Islet of Langerhans (tissue), 1 donor: ENCODE results near the gene CCDC9B.

Experiments used
- FAIRE-seq: peaks from one replicate; lab custom pipeline; 2011; peaks lifted over from hg19 to GRCh38; lab: Jason Lieb, UNC

CCDC9B gene

DNA sequence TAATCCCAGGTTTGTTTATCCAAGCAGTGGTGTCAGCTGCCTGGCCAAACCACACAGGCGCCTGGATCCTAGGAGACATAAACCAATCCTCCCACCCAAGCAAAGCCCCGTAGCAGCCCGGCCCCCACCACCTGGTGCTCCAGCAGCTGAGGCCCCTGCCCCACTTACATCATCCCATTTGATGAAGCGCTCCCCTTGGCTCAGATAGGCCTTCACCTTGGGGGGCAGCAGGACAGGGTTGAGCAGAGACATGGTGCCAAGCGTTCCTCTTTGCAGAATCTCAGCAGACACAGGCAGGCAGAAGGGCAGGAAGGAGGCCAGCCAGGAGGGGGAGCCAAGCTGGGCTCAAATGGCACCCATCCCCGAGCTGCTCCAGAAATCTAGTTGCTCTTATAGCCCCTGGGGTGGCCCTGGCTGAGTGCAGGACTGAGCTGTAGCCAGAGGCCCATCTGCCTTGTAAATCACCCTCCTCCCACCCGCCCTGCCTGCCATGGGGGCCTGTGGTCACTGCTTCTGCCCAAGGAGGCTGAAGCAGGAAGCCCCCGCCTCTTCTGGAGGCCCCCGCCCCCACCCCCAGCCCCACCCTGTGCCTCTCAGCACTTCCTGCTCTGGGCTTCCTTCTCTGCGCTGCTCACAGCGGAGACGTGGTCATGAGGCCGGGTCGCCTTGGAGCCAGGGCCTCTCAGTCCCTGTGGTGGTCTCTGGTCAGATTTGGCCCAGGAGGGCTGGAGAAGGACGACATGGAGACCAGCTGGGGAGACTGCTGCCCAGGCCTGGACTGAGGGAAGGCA, 33.1 kb downstream of the CCDC9B start, which contains the start of gene PLCB2:
TSS of gene PLCB2 (minus strand) at position 515 of the 791 bp plus-strand sequence. CDS start at position 252, 263 bp downstream.
- no peak for FAIRE-seq

DNA sequence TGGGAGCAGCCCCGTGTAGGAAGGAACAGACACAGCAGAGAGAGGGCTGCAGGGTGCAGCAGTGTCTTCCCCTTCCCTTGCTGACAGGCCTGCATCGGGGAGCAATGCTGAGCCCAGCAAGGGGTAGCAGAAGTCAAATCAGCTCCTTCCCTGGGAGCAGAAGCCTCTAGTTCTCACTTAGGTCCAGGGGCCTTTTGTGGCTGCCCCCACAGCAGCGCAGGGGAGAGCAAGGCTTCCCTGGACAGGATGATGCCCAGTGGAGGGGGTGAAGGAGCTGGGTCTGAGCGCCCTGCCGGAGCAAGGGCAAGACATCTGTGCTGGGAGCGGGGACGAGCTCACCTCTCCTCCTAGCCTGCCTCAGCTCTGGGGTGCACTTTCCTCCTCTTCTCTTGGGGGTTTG, 33.8 kb downstream of the CCDC9B start:
- no peak for FAIRE-seq

DNA sequence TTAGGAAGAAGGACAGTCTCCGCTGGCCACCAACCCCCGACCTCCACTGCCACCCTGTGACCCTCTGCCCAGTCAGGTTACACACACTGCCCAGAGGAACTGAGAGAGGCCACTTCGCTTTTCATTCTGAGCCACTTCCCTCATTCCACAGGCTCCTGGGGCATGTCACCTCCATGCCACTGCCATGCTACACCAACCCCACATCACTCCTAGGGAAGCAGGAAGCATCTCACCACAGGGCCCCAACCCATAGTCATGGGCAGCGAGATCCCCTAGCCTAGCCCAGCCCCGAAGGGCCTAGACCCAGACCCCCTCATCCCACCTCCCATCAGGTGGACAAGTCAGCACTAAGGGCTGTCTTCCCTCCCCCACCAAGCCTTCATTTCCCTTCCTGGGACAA, 34.4 kb downstream of the CCDC9B start:
- no peak for FAIRE-seq

DNA sequence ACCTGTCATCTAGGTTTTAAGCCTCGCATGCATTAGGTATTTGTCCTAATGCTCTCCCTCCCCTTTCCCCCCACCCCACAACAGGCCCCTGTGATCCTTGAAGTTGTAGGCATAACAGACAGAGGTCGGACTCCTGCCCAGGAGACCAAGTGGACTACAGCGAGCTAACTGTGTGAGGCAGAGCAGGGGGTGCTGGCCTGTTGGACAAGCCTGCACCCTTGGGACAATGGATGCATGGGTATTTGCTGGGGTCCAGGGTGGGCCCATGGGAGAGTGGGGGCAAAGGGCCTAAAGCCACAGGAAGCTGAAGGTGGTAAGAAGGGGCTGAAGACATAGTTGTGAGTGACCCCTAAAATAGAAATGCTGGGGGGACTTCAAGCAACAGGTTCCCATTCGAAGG, 35.5 kb downstream of the CCDC9B start:
- no peak for FAIRE-seq

DNA sequence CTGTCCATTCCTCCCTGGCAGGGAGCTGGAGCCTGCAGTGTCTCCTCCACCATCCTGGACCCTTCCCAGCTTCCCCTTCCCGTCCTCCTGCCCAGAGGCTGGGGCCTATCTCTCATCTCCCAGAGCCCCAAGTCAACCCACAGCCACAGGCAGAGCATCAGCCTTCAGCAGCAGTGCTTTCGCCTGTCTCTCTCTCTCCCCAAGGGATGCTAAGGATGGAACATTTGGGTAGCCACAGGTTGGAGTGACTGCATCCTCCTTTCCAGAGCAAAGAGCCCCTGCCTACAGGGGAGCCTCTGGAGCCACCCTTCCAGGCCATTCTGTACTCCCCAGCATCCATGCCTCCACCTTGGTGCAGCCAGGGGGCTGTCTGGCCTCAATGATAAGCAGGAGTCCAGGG, 37.2 kb downstream of the CCDC9B start:
- no peak for FAIRE-seq

DNA sequence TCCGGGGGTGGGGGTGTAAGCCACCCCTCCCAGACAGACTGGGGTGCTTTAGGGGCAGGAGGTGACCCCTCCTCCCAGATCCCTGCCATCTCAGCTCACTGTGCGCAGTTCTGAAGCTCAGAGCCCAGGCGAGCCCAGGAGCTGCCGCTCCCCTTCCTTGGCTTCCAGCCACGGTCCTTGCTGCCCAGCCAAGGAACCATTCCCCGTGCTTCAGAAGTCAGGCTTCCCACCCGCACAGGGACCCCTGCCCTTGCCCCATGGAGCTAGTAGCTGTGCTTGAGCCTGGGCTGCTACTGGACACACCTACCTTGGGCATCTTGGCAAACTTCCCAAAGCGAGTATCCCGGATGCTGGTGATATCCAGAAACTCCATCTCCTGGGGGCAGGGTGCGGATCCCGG, 37.8 kb downstream of the CCDC9B start:
- FAIRE-seq: no peak

DNA sequence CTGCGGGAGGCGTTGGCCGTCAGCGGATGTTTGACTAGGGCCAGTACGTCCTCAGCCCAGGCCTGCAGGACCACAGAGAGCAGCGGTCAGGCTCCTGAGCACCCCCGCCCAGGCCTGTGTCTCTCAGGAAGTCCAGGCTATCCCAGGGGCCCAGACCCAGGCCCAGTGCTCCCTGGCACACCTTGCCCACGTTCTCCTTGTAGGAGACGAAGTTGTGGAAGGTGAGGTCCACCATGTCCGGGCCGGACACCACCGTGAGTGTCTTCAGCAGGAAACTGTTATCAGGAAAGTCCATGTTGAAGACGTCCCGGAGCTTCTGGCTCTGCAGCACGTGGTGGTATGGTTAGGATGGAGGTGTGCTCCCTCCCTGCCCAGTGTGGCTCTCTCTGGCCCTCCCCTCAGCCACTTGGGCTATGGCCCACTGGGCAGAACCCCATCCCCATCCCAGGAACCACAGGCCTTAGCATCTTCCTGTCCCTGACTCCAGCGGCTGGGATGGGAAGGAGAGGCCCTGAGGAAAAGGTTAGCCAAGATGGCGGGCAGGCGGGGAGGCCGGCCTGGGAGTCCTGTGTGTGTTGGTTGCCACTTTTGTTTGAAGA, 38.4 kb downstream of the CCDC9B start:
- FAIRE-seq: no peak

DNA sequence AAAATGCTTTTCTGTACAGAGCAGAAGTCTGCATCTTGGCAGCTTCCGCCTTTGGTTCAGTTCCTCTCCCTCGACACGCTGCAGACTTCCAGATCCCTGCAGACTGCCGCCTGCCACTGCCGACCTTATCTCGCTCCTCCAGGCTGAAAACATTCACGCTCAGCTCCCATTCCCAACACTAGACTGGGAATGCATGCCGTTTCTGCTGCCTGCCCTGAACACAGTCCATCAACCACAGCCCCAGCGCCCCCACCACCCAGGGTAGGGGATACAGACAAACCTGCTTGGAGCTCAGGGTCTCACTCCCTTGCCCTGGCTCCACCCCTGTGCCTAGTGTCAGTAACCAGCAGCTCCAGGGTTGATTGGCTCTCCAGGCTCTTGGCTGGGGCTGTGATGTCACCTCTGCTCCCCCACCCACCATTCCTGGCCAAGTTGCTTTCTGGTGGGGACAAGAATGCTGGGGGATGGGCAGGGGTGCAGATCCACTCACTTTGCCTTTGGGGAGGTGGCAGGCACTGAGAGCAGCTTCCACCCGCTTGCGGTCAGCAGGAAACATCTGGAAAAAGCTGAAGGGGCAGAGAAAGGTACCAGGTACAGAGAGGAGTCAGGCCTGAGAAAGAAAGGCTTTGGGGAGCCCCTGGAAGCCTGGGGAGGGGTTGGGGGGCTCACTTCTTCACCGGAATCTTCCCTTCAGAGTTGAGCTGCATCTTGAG, 39.1 kb downstream of the CCDC9B start:
- FAIRE-seq: no peak

DNA sequence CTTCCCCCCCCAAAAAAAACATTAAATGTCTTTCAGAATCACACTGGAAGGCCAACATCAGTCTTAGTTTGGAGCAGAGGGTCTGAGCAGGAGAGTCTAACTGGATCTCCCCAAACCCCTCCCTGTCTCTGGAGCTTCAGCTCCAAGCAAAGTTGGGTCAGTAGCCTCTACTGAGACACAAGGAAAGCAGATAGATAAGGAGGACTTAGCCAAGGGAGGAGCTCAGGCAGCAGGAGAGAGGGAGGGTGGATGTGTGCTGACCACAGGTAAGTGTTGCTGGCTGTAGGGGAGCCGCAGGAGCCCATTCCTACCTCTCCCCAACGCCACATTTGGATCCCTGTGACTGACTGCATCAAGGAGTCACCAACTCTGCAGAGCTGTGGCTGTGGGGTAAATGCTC, 40.0 kb downstream of the CCDC9B start:
- no peak for FAIRE-seq

DNA sequence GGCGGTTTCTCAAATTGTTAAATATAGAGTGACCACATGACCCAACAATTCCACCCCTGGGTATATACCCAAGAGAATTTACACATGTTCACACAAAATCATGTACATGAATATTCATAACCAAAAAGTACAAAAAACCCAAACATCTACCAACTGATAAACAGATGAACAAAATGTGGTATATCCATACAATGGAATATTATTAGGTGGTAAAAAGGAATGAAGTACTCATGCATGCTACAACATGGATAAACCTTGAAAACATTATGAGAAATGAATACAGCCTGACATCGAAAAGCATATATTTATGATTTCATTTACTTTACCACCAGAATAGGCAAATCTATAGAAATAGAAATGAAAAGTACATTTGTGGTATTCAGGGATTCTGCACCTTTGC, 40.4 kb downstream of the CCDC9B start:
- FAIRE-seq: no peak

DNA sequence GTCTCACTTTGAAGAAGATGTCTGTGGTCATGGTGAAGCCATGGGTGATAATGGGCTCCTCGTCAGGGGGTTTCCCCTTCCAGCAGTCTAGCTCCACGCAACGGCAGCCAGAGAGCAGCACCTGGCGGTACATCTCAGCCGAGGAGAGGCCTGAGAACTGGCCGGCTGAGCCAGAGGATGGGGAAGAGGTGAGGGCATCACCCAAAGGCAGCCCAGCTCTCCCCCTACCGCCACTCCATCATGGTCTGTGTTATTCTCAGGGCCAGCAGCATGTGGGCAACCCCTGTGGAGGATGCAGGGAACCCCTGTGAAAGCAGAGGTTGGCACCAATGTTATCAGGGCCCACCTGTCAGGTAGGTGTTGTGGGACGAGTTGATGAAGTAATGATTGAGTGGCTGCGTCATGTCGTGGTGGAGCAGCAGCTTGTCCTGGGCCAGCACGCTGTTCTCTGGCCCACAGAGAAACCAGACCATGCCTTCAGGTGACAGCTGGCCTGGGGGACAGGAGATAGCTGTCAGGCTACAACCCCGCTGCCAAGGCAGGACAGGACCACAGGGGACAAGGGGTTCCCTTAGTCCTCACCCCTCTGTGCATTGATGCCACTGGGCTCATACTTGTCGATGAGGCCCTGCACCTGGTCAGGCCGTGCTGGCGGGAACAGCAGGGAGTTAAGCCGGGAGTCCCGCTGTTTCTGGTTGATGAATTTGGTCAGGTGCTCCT, 42.4 kb downstream of the CCDC9B start:
- no peak for FAIRE-seq

DNA sequence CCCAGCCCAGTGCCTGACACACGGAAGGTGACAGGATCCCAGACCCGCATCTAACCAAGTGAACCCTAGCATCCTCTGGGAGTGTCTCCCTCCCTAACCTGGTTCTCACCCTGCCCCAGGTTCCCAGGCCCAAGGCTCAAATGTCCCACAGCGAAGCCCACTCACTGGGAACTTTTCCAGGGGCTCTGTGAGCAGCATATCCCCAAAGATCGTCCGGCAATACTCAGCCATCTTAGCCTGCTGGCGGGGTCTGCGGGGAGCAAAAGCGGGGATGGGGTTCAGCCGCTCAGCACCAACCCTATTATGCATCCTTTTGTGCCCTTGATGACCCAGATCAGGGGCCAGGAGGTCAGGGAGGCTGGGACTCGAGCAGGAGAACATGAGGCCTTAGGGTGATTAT, 43.4 kb downstream of the CCDC9B start:
- FAIRE-seq: no peak

DNA sequence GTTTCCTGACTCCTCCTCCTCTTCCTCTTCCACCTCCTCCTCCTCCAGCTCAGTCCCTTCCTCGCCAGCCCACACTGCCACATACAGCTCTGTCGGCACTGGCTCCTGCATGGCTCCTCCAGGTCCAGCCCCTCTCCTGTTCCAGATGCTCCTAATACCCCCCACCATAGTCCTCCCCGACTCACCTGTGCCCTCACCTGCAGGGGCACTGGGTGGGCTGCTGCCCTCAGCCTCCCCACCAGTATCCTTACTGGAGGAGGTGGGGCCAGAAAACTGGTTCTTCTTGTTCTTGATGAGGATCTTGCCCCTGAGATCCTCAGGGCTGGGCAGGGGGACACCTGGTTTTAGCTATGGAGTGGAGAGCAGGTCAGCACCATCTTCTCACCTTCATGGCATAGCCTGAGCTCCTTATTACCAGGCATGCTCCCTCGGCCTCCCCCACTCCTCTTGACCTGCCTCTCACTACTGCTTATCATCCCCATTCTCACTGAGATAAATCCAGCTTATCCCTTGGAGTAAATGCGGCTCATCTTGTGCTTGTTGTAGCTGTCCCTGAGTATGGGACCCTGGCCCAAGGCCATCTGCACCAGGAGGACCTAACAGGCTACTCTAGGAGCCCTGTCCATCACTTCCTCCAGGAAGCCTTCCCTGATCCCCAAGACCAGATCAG, 44.0 kb downstream of the CCDC9B start:
- no peak for FAIRE-seq

DNA sequence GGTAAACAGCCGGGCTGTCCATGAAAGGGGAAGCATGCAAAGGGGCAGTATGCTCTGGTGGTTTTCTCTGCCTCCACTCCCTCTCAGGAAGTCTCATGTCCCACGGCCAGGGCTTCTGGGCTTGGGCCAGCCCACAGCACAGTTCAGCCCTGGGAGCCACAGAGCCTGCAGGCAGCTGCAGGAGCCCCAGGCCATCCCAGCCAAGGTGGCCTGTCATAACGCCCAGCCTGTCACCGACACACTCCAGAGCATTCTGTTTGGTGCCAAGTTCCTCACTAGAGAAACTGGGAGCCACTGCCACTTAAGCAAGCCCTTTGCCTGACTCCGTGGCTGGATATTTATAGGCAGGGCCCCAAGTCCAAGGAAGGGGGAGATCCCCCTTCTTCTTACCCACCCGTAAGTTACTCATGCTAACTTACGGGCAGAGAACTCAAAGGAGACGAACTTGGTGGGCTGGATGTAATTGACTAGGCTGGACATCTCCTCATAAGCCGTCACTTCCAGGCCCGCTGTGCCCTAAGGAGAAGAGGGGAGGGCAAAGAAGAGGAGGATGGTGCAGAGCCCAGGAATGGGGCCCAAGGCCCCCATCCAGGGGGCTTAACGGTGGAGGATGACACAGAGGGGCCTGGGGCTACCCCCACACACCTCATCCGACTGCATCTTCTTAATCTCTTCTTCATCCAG, 44.7 kb downstream of the CCDC9B start:
- FAIRE-seq: no peak

DNA sequence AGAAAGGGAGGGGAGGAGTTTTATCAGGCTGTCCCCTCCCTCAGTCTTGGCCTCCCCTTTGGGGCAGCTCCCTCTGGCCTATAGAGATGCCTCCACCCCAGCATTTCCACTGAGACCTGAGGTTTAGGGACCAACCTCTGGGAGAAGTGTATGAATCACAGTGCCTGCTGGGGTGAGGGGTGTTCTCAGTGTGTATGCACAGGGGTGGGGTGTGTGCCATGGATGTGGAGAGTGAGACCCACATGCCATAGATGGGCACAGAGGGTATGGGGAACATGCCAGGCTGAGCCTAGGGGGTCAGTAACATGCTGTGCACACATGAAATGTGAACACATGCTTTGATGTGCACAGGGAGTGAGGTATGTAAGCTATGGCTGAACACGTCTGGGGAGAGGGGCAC, 45.4 kb downstream of the CCDC9B start:
- FAIRE-seq: no peak

DNA sequence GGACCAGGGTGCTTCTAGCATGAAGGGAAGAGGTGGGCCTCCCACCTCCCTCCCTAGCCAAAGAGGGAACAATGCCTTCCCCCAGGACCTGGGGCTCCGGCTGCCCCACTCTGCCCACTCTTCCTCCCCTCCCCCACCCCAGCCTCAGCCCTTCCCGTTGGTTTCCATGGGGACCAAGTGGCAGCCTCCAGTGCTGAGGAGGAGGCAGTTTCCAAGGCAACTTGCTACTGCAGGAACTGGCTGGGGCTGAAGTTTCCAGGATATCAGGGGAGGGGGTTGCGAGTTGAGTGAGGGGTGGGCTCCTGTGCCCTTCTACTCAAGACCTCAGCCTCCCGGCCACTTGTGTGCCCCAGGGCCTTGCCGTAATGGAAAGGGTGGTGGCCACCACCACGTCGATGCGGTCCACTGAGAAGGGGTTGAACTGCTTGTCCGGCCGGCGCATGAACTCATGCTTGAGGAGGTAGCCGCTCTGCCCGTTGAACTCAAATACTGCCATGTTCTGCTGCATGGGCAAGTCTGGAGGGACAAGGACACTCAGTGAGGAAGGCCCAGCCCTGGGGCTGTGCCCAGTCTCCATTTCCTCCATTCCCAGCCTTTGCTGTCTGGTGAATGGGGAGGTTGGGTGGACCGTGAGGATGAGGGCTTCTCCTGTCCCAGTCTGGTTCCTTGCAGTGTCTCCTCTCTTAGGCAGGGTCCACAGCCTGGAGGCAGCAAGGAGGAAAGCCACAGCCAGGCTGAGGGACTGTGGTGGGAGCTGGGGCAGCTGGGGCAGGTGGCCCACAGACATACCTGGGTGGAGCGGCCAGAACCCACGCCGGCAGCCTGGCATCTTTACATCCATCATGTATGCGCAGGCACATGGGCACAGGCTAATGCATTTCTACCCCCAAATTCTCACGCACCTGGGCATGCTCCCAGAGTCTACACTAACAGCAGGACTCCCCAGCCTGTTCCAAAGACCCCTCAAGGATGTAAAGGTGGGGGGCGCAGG, 46.5 kb downstream of the CCDC9B start:
- FAIRE-seq: no peak

DNA sequence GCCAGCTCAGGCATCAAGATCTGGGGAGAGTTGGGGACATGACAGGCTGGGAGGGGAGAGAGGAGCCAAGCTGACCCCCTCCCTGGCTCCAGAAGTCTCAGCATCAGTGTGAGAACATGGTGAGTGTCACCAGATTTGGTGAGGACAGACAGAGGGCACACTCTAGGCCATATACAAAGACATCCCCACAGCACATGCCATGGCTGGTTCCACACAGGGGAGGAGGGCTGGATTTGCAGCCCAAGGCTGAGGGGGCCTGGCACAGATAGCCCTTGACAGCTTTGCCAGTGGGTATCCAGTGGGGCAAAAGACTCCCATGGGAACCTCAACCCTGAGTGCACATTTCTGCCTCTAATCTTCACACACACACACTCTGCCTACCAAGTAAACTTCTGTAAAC, 47.7 kb downstream of the CCDC9B start:
- no peak for FAIRE-seq

DNA sequence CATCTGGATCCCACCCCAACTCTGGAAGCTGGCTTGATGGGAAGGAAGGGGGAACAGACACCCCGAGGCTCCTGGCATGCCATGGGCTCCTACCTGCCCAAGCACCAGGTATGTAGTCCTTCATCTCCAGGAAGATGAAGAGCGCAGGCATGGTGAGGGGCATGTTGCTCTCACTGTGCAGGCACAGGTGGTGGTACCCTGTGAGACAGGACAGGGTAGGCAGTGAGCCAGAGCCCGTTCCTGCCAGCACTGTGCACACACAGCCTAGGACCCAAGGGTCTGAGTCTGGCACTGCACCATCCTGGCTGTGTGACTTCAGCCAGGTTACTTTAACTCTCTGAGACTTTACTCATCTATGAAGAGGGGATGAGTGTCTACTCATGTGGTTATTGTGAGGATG, 48.5 kb downstream of the CCDC9B start:
- no peak for FAIRE-seq

DNA sequence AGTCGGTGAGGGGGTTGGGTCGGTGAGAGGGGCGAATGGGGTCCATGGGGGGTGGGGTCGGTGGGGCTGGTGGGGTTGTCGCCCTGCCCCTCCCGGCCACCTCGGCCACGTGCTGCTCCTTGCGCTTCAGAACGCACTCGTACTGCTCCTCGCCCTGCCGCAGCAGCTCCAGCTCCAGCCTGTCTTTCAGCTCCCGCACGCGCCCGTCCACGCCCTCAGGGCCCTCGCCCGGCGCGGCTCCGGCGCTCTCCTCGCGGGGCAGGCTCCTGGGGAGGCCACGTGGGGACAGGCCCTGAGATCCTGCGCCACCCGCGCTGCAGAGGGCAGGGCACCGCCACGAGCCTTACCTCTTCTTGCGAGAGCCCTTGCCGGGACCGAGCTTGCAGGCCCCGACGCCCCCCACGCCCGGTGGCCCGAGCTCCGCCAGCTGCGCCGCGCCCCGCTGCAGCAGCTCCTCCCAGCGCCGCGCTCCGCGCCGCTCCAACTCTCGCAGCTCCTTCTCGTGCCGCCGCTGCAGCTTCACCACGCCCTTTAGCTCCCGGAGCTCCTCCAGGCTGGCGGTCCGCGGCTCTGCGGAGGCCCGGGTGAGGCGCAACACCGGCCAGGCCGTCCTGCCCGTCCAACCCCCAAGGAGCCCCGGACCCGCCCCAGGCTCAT, 49.7 kb downstream of the CCDC9B start:
- no peak for FAIRE-seq

DNA sequence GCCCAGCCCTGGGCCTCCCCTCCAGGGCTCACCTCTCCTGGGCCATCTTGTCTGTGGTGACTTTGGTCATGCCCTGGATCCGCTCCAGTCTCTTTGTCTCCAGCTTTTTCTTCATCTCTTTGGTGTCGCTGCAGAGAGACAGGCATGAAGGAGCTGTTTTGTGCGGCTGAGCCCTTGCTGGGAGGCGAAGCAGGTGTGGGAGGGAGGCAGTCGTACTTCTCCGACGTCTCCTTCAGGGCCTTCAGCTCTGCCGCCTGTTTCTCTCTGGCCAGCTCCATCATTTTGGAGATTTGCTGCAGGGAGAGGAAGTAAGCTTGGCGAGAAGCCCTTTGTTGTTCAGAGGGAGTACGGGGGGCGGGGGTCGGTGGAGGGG, 50.2 kb downstream of the CCDC9B start:
- FAIRE-seq: no peak
